SKM-1 (cell line): ENCODE data around the gene ZMYM4.
A peak's percentile ranks its signal among the peaks of the same experiment; 100 is the strongest.
"Not testable (repeated sequence)": the region's sequence is repeated elsewhere in the genome, so short reads cannot be mapped to it uniquely, and the experiment has no call there.

ENCODE experiments used
- DNase-seq: peaks from one replicate; lab custom pipeline; 2025; ENCODE audit not compliant: unreplicated experiment; lab: John Stamatoyannopoulos, UW

Gene ZMYM4

GRCh38 chr1:35320937-35321336 is 52.4 kb downstream of the ZMYM4 start:
- no peak for DNase-seq

GRCh38 chr1:35324486-35324885 is 56.0 kb downstream of the ZMYM4 start:
- no peak for DNase-seq

- no peak for DNase-seq
Measured at GRCh38 chr1:35326246-35326866, 57.8 kb downstream of the ZMYM4 start.

DNA sequence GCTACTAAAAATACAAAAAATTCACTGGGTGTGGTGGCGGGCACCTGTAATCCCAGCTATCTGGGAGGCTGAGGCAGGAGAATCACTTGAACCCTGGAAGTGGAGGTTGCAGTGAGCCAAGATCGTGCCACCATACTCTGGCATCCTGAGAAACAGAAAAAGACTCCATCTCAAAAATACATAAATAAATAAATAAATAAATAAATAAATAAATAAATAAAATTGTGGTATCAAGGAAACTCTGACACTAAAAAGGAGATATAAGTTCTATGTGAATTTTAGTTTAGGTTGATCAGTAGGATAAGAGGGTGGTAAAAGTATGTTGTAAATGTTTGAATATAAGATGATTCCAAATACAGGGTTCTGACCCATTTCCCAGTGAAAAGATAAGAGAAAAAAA is 63.1 kb downstream of the ZMYM4 start:
- not testable (repeated sequence) for DNase-seq

- no peak for DNase-seq
Measured at GRCh38 chr1:35334485-35334884, 66.0 kb downstream of the ZMYM4 start.

GRCh38 chr1:35340519-35340918 is 72.0 kb downstream of the ZMYM4 start:
- DNase-seq, result no peak

DNA sequence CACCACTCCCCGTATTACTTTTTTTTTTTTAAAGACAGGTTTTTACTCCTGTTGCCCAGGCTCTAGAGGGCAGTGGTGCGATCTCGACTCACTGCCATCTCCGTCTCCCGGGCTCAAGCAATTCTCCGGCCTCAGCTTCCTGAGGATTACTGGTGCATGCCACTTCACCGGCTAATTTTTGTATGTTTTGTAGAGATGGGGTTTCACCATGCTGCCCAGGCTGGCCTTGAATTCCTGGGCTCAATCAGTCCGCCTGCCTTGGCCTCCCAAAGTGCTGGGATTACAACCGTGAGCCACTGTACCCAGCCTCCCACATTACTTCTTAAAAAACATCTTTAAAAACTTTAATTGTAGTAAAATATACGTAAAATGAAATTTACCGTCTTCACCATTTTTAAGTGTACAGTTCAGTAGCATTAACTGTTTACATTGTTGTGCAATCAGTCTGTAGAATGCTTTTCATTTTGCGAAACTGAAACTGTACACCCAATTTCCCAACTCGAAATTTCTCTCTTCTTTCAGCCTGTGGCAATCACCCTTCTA is 77.0 kb downstream of the ZMYM4 start:
- DNase-seq, result peak; percentile 35

DNA sequence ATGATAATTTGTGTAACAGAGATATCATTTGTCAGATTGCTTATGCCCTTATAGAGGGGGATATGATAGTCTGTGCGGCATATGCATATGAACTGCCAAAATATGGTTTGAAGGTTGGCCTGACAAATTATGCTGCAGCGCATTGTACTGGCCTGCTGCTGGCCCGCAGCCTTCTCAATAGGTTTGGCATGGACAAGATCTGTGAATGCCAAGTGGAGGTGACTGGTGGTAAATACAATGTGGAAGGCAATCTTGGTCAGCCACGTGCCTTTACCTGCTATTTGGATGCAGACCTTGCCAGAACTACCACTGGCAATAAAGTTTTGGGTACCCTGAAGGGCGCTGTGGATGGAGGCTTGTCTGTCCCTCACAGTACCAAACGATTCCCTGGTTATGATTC is 82.4 kb downstream of the ZMYM4 start:
- no peak for DNase-seq

DNA sequence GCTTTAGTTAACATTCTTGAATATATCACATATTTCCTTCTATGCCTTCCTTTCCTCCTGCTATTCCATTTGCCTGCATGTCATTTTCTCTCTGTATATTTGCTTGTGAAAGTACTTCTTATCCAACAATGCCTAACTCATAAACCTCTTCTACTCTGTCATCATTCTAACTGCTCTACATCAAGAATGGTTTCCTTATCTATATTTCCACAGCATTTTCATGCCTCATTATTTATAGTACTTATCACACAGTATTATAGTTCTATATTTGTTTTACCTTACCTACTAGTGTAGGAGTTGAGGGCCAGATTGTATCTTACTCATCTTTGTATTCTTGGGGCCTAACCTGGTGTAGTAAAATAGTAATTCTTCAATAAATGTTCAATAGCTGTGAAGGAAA is 91.5 kb downstream of the ZMYM4 start:
- DNase-seq, result no peak

DNA sequence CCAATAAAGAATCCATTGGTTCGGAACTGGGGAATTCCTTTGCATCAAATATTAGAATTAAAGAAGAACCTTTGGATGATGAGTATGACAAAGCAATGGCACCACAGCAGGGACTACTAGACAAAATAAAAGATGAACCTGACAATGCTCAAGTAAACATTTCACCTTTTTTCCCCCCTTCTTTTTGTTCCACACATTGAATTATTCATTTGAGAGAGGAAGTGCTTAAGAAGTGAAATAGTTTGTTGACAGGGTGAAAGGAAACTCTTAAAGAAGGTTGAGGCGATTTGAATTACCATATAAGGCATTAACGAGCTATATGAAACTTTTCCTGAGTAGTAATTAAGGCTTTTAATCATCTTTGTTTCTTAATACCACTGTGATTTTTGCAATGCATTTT is 93.1 kb downstream of the ZMYM4 start:
- no peak for DNase-seq

- DNase-seq, result no peak
Measured at GRCh38 chr1:35364741-35365140, 96.2 kb downstream of the ZMYM4 start.

DNA sequence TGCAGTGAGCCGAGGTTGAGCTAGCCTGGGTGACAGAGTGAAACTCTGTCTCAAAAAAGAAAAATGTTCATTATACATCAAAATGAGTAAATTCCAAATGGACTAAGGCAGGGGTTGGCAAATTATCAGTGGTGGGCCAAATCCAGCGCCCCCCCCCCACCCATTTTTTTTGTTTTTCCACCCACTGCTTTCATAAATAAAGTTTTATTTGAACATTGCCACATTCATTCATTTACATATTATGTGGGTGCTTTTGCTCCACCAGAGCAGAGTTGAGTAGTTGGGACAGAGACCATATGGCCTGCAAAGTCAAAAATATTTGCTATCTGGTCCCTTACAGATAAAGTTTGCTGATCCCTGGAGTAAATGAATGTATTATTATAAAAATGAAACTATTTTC is 99.4 kb downstream of the ZMYM4 start:
- DNase-seq, result no peak

GRCh38 chr1:35369922-35370671 is 101.6 kb downstream of the ZMYM4 start:
- DNase-seq, result no peak

DNA sequence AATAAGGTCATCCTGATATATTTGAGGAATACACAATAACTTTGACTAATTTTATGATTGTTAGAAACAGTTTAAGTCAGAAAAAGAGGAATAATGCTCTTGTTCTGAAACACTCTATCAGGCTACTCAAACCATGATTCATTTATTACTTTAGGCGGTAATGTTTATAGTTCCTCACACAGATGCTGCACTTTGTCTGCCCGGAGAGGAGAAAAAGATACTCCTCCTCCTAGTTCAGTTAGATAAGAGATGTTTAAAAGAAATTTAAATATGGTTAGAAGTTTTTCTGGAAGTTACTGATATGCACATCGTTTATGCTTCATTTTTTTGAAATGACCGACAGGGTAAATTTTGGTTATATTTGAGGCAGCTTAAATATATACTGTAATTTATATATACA is 103.0 kb downstream of the ZMYM4 start:
- DNase-seq, result no peak

DNA sequence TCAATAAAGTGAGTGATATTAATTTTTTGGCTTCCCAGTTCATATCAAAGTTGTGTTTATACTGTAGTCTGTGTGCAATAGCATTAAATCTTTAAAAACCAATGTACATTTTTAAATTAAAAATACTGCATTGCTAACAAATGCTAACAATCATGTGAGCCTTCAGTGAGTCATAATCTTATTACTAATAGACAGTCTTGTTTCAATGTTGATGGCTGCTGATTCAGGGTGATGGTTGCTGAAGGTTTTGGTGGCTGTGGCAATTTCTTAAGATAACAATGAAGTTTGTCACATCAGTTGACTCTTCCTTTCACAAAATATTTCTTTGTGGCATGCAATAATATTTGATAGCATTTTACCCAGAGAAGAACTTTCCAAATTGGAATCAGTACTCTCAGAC is 109.0 kb downstream of the ZMYM4 start:
- DNase-seq, result no peak

DNA sequence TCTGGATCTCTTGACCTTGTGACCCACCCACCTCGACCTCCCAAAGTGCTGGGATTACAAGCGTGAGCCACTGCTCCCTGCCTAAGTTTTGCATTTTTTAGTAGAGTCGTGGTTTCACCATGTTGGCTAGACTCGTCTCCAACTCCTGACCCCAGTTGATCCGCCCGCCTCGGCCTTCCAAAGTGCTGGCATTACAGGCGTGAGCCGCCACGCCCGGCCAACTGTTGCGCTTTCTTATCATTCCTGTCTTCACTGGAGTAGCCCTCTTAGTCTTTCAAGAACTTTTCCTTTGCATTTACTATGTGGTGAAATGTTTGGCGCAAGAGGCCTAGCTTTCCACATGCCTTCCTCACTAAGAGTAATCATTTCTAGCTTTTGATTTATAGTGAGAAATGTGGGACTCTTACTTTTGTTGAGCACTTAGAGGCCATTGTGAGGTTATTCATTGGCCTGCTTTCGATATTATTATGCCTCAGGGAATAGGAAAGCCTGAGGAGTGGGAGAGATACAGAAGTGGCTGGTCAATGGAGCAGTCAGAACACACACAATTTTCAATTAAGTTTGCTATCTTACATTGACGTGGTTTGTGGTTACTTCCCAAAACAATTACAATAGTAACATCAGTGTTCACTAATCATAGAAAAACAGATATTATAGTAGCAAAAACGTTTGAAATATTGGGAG is 111.0 kb downstream of the ZMYM4 start:
- no peak for DNase-seq

DNA sequence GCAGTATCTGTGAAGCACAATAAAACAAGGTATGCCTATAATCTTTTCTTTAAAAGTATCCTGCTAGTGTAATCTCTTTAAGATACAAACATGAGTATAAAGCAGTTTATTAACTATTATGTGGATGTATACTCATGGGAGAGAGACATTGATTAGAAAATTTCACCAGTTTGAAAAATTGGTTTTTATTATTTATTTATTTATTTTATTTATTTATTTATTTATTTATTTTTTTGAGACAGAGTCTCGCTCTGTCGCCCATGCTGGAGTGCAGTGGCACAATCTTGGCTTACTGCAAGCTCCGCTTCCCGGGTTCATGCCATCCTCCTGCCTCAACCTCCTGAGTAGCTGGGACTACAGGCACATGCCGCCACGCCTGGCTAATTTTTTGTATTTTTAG is 111.6 kb downstream of the ZMYM4 start:
- not testable (repeated sequence) for DNase-seq

- no peak for DNase-seq
Measured at GRCh38 chr1:35382107-35382506, 113.6 kb downstream of the ZMYM4 start.

GRCh38 chr1:35386290-35386689 is 117.8 kb downstream of the ZMYM4 start:
- no peak for DNase-seq

- no peak for DNase-seq
Measured at GRCh38 chr1:35386959-35387358, 118.5 kb downstream of the ZMYM4 start.

DNA sequence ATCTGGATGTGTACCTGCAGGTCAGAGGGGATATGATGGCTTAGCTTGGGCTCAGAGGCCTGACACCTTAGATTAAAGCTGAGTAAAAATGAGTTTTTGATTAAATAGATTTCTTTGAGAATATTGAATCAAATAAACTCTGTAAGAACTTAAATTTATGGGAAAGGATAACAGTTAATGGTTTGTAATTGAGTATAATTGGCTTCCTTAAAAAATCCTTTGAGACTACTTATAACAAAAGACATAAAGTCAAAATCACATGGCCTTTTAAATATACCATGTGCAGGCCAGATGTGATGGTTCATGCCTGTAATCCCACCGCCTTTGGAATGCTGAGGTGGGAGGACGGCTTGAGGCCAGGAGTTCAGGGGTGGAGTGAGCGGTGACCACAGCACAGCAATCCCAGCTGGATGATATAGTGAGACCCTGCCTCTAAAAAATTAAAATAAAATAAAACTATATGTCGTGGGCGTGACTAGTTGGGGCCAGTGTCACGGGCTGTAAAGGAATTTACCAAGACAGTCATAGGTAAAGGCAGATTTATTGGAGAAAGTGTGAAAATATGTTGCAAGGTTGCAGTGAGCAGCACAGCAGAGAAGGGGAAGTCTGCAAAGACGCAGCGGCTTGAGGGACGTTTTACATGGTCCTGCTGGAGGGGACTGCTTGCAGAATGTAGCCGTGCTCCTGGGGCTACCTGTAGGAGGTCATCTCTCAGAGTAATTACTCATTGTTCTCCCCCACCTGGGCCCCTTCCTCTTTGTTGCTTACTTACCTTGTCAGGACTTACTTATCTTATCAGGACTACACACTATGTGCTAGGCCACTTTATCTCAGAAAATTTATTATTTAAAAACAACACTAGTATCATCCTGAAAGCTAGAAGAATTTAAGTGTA is 122.3 kb downstream of the ZMYM4 start:
- DNase-seq, result no peak
